Activated CD4-positive, alpha-beta T cell treated with anti-CD3 and anti-CD28 coated beads, Interleukin-2, amount 50 U/mL, for 4 hours (primary cell): ENCODE measurements around the gene OSM.
A peak's percentile ranks its signal among the peaks of the same experiment; 100 is the strongest.

ENCODE experiments used
- DNase-seq, 2 experiments: peaks; one replicate each; pipeline ENCODE4 v3.0.0-alpha.2; 2020

The OSM gene

GRCh38 chr22:30261134-30261533, 5.5 kb downstream of the OSM start:
- DNase-seq: no peak

- DNase-seq: no peak
These were observed 6.0 kb downstream of the OSM start for GRCh38 chr22:30260682-30261081.

GRCh38 chr22:30260276-30260675, 6.4 kb downstream of the OSM start:
- no peak for DNase-seq

- DNase-seq: no peak
These were observed 12.3 kb downstream of the OSM start for GRCh38 chr22:30254314-30254713.

GRCh38 chr22:30253205-30253852, 13.3 kb downstream of the OSM start:
- no peak for DNase-seq

GRCh38 chr22:30252411-30253204, 14.0 kb downstream of the OSM start:
- DNase-seq: no peak

GRCh38 chr22:30251711-30252110, 14.9 kb downstream of the OSM start:
- DNase-seq: no peak

- no peak for DNase-seq
These were observed 15.9 kb downstream of the OSM start for GRCh38 chr22:30250661-30251267.

GRCh38 chr22:30250039-30250565, 16.5 kb downstream of the OSM start:
- no peak for DNase-seq

GRCh38 chr22:30249049-30250038, 17.3 kb downstream of the OSM start:
- no peak for DNase-seq

- DNase-seq: no peak
These were observed 18.2 kb downstream of the OSM start for GRCh38 chr22:30248484-30248883.

- no peak for DNase-seq
These were observed 18.7 kb downstream of the OSM start for GRCh38 chr22:30247974-30248373.

- no peak for DNase-seq
These were observed 19.1 kb downstream of the OSM start for GRCh38 chr22:30247561-30247960.

- DNase-seq: no peak
These were observed 19.8 kb downstream of the OSM start for GRCh38 chr22:30246814-30247376.

GRCh38 chr22:30245985-30246813, 20.5 kb downstream of the OSM start, which contains the start of gene LIF:
TSS of gene LIF (minus strand) at chr22:30246759. CDS start at chr22:30246695, 64 bp downstream.
- peak; percentile 46 to 58 for DNase-seq

GRCh38 chr22:30245181-30245984, 21.3 kb downstream of the OSM start:
- no peak for DNase-seq

GRCh38 chr22:30244641-30245040, 22.0 kb downstream of the OSM start:
- no peak for DNase-seq

- no peak for DNase-seq
These were observed 22.6 kb downstream of the OSM start for GRCh38 chr22:30244066-30244465.

GRCh38 chr22:30243661-30244060, 23.0 kb downstream of the OSM start:
- no peak for DNase-seq
